Measurements from ENCODE around the gene NF2.

GRCh38 chr22:29647954-29648737 is 44.7 kb downstream of the NF2 start:
- TF ChIP-seq TAF1 (IDR thresholded peaks at IDR 0.05; ENCODE audit: low read depth, low read length) (no peak), POLR2A (IDR thresholded peaks at IDR 0.05; ENCODE audit: low read depth, low read length) (no peak)
